ENCODE results near the gene DDAH2.

DDAH2 gene

GRCh38 chr6:31761343-31761742 lies 32.2 kb upstream of the DDAH2 start:
- Histone ChIP-seq H3K9me2 (ENCODE audit: low read depth, low read length) (no peaks in the 10 kb centered on the region), H3K79me2 (ENCODE audit: insufficient read depth, low read length) (no peaks in the 10 kb centered on the region), H3K27ac (ENCODE audit: low read depth, low read length, poor library complexity, severe bottlenecking) (no peak overlapping the region), H3K4me1 (ENCODE audit: insufficient read depth, low read length, severe bottlenecking) (no peaks in the 10 kb centered on the region), H4K20me1 (ENCODE audit: insufficient read depth, low read length) (no peaks in the 10 kb centered on the region), H3K4me2 (ENCODE audit: low read length) (no peak overlapping the region), H3K36me3 (ENCODE audit: insufficient read depth, low read length) (peaks cover 70% of the 10 kb centered on the region), H3K9me3 (ENCODE audit: low read length) (no peaks in the 10 kb centered on the region), H3K9ac (ENCODE audit: low read length) (no peak overlapping the region), H2AFZ (ENCODE audit: low read length) (no peak overlapping the region), H3K27me3 (ENCODE audit: insufficient read depth, low read length) (no peaks in the 10 kb centered on the region), H3K4me3 (ENCODE audit: low read depth, low read length, poor library complexity, severe bottlenecking) (no peak overlapping the region), H3F3A (ENCODE audit: insufficient read depth, low read length) (no peaks in the 10 kb centered on the region)
- TF ChIP-seq EZH2 (IDR thresholded peaks at IDR 0.05; ENCODE audit: borderline replicate concordance, low read length), result no peak
- TF ChIP-seq, protein P1, sequence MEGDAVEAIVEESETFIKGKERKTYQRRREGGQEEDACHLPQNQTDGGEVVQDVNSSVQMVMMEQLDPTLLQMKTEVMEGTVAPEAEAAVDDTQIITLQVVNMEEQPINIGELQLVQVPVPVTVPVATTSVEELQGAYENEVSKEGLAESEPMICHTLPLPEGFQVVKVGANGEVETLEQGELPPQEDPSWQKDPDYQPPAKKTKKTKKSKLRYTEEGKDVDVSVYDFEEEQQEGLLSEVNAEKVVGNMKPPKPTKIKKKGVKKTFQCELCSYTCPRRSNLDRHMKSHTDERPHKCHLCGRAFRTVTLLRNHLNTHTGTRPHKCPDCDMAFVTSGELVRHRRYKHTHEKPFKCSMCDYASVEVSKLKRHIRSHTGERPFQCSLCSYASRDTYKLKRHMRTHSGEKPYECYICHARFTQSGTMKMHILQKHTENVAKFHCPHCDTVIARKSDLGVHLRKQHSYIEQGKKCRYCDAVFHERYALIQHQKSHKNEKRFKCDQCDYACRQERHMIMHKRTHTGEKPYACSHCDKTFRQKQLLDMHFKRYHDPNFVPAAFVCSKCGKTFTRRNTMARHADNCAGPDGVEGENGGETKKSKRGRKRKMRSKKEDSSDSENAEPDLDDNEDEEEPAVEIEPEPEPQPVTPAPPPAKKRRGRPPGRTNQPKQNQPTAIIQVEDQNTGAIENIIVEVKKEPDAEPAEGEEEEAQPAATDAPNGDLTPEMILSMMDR (IDR thresholded peaks at IDR 0.05; ENCODE audit: low read length), result no peak

GRCh38 chr6:31760790-31761189 lies 31.7 kb upstream of the DDAH2 start:
- H4K20me1 ChIP-seq (ENCODE audit: insufficient read depth, low read length), result no peaks in the 10 kb centered on the region
- no peak for TF ChIP-seq EZH2 (IDR thresholded peaks at IDR 0.05; ENCODE audit: borderline replicate concordance, low read length)
- TF ChIP-seq, protein P1 (IDR thresholded peaks at IDR 0.05; ENCODE audit: low read length), result no peak
- no peaks in the 10 kb centered on the region for H3K9me3 ChIP-seq (ENCODE audit: low read length)
- H3K4me3 ChIP-seq (ENCODE audit: low read depth, low read length, poor library complexity, severe bottlenecking), result no peak overlapping the region
- no peak overlapping the region for H3K4me2 ChIP-seq (ENCODE audit: low read length)
- no peak overlapping the region for H3K9ac ChIP-seq (ENCODE audit: low read length)
- no peaks in the 10 kb centered on the region for H3K27me3 ChIP-seq (ENCODE audit: insufficient read depth, low read length)
- H3K79me2 ChIP-seq (ENCODE audit: insufficient read depth, low read length), result no peaks in the 10 kb centered on the region
- H3K4me1 ChIP-seq (ENCODE audit: insufficient read depth, low read length, severe bottlenecking), result no peaks in the 10 kb centered on the region
- H3K9me2 ChIP-seq (ENCODE audit: low read depth, low read length), result no peaks in the 10 kb centered on the region
- no peak overlapping the region for H3K27ac ChIP-seq (ENCODE audit: low read depth, low read length, poor library complexity, severe bottlenecking)
- H2AFZ ChIP-seq (ENCODE audit: low read length), result no peak overlapping the region
- peaks cover 70% of the 10 kb centered on the region for H3K36me3 ChIP-seq (ENCODE audit: insufficient read depth, low read length)
- no peaks in the 10 kb centered on the region for H3F3A ChIP-seq (ENCODE audit: insufficient read depth, low read length)

GRCh38 chr6:31758281-31758680 lies 29.2 kb upstream of the DDAH2 start:
- Histone ChIP-seq H3K9me3 (ENCODE audit: low read length) (no peaks in the 10 kb centered on the region), H3K79me2 (ENCODE audit: insufficient read depth, low read length) (no peaks in the 10 kb centered on the region), H3K9me2 (ENCODE audit: low read depth, low read length) (no peaks in the 10 kb centered on the region), H3K4me3 (ENCODE audit: low read depth, low read length, poor library complexity, severe bottlenecking) (no peak overlapping the region), H3K4me2 (ENCODE audit: low read length) (no peak overlapping the region), H3K4me1 (ENCODE audit: insufficient read depth, low read length, severe bottlenecking) (no peaks in the 10 kb centered on the region), H2AFZ (ENCODE audit: low read length) (no peak overlapping the region), H3F3A (ENCODE audit: insufficient read depth, low read length) (no peaks in the 10 kb centered on the region), H3K27me3 (ENCODE audit: insufficient read depth, low read length) (no peaks in the 10 kb centered on the region), H3K9ac (ENCODE audit: low read length) (no peak overlapping the region), H3K36me3 (ENCODE audit: insufficient read depth, low read length) (peaks cover 55% of the 10 kb centered on the region), H4K20me1 (ENCODE audit: insufficient read depth, low read length) (no peaks in the 10 kb centered on the region), H3K27ac (ENCODE audit: low read depth, low read length, poor library complexity, severe bottlenecking) (no peak overlapping the region)
- TF ChIP-seq, protein P1 (IDR thresholded peaks at IDR 0.05; ENCODE audit: low read length), result no peak
- TF ChIP-seq EZH2 (IDR thresholded peaks at IDR 0.05; ENCODE audit: borderline replicate concordance, low read length), result no peak

Data from OCI-LY1 (cell line).